HG02885 (cell line): ENCODE measurements around the gene PAIP1.
"Not testable (repeated sequence)": the region's sequence is repeated elsewhere in the genome, so short reads cannot be mapped to it uniquely, and the experiment has no call there.

Source experiments
- ATAC-seq: cut with Tn5 transposase; IDR thresholded peaks from one replicate; pipeline ENCODE4 v1.9.1; 2021; ENCODE audit warnings: mild to moderate bottlenecking; ENCODE audit not compliant: unreplicated experiment, poor library complexity

PAIP1 gene, protein sequence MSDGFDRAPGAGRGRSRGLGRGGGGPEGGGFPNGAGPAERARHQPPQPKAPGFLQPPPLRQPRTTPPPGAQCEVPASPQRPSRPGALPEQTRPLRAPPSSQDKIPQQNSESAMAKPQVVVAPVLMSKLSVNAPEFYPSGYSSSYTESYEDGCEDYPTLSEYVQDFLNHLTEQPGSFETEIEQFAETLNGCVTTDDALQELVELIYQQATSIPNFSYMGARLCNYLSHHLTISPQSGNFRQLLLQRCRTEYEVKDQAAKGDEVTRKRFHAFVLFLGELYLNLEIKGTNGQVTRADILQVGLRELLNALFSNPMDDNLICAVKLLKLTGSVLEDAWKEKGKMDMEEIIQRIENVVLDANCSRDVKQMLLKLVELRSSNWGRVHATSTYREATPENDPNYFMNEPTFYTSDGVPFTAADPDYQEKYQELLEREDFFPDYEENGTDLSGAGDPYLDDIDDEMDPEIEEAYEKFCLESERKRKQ

DNA sequence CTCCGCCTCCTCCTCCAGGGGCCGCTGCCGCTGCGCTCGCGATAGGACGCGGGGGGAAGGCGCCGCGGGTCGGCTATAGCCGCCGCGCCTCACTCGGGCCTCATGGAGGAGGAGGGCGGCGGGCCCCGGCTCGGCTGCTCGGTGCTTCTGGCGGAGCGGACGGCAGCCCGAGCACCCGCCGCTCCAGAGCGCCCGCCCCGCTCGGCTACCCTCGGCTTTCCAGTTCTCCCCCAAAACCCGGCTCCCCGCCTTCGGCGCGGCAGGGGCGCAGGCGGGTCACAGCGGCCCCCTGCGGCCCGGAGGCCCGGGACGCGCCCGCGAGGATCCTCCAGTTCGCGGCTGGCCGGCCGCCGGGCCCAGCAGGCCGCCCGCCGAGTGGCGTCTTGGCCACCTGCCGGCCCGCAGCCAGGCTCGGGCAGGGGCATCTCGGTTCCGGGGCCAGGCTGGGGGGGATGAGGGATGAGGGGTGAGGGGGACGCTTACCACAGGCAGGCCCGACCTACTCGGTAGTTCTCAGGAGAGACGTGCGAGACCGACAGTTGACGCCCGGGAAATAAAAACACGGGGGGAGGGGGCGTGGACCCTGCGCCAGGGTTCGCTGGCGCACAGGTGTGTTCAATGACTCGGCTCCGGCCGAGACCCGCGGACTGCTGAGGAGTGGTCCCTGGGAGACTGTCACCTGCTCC lies at the start of gene PAIP1:
PAIP1 (minus strand) TSS at position 221 of the 686 bp plus-strand sequence. CDS start 231 bp downstream, outside the sequence.
- ATAC-seq = peak; percentile 75

GRCh38 chr5:43606351-43606750 lies 49.5 kb upstream of the PAIP1 start:
- no peak for ATAC-seq

DNA sequence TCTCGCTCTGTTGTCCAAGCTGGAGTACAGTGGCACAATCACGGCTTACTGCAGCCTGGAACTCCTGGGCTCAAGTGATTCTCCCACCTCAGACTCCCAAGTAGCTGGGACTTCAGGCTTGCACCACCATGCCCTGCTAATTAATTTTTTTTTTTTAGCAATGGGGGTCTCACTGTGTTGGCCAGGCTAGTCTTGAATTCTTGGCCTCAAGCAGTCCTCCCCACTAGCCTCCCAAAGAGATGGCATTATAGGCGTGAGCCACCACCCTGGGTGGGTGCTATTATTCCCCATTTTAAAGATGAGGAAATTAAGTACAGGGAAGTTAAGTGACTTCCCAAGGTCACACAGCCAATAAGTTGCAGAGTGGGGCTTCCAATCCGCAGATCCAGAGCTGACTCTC lies 47.8 kb upstream of the PAIP1 start:
- no peak for ATAC-seq

DNA sequence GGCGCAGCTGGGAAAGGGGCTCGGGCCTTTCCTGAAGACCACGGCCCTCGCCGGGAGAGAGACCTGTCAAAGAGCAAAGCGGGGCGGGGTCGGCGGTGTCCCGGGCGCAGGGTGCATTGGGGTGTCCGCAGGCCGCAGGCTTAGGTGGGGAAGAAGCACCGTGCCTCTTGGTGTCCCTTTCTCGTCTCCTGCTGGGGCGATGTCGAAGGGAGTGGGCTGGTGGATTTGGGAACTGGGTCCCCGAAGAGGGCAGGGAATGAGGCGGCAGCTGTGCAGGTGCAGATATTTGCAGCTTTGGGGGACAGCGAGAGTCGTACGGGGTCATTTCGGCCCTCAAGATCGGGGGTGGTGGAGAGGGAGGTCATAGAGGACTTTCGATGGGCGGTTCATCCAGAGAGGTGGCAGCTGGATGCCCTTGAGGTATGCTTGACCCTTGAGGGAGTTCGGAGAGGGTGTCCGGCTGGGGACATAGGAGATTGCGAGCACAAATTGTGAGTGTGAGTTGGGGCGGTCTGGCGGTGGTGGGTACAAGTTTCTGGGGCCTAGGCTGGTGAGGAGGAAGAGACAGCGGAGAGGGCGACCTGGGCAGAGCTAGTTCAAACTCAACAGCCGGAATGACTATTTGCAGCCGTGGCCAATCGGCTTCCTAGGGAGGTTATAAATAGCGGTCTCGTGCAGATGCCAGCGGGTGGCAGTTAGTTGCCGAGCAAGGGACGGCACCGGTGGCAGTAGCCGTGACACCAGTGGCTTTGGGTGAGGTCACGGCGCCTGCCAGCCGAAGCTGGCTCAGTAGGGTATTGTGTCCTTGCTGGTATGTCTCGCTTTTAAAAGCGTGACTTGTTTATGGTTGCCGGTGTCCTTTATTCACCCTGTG lies 46.7 kb upstream of the PAIP1 start:
- peak; percentile 39 for ATAC-seq

DNA sequence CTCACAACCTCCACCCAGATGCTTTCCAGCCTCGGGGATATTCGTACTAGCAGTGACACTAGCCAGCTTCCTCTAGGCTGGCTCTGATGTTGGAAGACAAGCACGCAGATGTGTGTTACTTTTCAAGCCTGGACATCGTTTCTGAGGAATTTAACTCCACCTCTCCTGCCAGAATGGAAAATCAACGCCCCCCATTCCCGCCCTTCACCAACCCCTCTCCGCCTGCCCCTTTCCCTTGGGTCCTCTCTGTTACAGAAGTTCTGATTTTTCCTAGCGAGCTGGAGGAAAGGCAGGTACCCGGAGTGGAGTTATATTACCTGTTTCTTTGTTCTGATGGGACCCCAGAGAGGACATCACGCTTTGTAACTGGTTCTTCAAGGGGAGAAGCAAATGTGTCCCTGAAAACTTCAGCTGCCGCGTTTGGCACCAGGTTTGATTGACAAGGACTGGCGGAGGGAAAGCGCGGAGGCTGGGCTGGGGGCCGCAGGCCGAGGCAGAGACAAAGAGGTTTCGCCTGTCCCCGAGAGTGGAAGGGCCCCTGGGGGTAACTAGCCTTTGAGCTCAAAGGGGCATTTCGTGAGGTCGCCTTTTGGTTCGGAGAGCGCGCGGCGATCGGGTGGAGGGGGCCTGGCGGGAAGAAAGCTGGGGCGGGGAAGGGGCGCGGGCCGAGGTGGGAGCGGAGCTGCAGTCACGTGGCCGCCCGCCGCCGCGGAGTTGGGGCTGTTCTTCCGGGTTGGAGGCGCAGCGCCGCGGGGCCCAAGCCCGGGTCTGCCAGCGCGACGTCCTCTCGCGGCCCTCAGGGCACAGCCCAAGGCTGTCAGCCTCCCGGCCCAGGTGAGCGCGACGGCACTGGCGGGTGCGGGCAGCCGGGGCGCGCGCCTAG lies 45.8 kb upstream of the PAIP1 start, which contains the start of gene NNT:
NNT (plus strand) TSS at position 720 of the 883 bp plus-strand sequence. CDS start 6,016 bp downstream, outside the sequence.
- peak; percentile 84 for ATAC-seq

GRCh38 chr5:43601454-43602260 lies 44.8 kb upstream of the PAIP1 start:
- peak; percentile 43 for ATAC-seq

GRCh38 chr5:43598927-43599326 lies 42.0 kb upstream of the PAIP1 start:
- not testable (repeated sequence) for ATAC-seq

DNA sequence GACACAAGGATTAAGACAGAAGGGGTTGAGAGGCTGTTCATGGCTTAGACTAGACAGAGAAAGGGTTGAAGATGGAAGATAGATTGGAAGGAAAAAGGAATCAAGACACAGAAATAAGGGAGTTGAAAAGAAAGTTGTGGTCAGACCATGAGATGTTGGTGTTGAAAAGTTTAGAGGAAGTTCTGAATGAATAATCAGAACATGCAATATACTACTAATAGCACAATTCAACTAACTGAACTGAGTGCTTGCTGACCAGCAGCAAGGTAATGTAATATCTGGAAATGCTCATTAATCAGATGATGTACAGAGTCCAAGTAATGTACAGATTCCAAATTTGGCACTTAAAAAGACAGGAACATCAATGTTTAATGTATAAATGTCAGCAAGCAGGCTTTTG lies 35.5 kb upstream of the PAIP1 start:
- ATAC-seq = peak; percentile 56

DNA sequence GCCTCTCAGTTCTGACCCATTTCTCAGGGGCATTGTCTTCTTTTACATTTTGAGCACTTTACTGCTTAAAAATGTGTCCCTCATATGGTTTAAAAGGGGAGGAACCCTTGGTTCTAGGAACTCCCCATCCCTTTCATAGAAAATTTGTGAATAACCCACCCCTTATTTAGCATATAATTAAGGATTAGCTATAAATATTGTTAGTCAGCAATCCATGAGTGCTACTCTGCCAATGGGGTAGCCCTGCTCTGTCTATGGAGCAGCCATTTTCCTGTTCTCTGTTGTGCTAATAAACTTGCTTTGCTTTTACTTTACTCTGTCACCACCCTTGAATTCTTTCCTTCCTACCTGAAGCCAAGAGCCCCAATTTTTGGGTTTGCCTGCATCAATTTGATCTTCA lies 33.8 kb upstream of the PAIP1 start:
- no peak for ATAC-seq

- ATAC-seq = no peak
These were observed 32.4 kb upstream of the PAIP1 start for GRCh38 chr5:43589310-43589709.

DNA sequence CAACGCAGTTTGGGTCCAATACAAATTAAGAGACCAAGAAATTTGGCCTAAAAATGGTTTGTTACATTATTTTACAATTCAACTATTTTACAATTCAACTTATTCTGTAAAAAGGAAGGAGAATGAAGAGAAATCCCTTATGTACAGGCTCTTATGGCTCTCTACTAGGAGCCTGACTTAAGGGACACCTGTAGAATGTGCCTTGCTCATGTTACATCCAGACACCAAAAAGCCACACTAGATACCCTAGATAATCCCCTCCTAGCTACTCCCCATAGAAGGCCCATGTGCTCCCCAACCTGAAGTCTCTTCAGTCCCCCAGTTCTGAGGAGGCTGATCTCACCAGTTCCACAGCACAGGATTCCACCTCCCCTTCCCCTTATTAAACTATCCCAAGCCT lies 32.0 kb upstream of the PAIP1 start:
- ATAC-seq = no peak

- no peak for ATAC-seq
These were observed 27.4 kb upstream of the PAIP1 start for GRCh38 chr5:43584166-43584699.

- ATAC-seq = no peak
These were observed 26.8 kb upstream of the PAIP1 start for GRCh38 chr5:43583724-43584123.

DNA sequence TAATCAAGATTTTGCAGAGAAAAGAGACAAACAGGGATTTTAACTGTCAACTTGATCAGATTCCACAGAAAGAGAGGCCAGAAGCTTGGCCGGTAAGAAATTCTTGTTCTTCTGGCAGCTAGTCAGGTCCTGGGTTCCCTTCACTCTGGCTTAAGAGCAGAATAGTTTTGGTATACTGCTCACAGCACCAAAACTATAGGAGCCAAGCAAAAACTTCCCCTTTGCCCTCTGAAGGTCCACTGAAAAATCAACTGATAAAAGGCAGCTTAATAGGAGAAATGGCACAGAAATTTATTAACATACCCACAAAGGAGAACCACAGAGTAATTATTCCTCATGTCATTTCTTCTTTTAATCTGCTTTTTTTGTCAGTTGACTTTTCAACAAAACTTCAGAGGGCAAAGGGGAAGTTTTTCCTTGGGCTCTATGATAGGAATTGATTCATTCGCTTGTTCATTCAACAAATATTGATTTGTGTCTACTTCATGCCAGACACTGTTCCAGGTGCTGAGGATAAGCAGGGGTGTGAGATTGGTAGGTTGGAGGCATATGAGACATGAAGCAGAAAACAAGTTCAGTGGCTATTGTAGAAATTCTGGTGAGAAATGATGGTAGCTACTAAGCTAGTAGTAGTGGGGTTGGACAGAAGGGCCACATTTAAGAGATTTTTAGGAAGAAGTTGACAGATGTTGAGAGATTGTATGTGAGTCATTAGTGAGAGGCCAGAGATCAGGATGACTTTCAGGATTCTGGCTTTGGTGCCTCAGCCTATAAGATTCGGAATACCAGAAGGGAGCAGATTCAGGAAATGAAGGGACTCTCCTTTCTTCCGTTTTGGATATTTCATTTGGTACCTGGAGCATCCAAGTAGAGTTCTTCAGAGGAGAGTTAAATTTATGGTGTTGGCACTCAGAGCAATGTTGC lies 25.5 kb upstream of the PAIP1 start:
- no peak for ATAC-seq

GRCh38 chr5:43581398-43581797 lies 24.5 kb upstream of the PAIP1 start:
- no peak for ATAC-seq

- not testable (repeated sequence) for ATAC-seq
These were observed 23.7 kb upstream of the PAIP1 start for GRCh38 chr5:43580402-43581210.

DNA sequence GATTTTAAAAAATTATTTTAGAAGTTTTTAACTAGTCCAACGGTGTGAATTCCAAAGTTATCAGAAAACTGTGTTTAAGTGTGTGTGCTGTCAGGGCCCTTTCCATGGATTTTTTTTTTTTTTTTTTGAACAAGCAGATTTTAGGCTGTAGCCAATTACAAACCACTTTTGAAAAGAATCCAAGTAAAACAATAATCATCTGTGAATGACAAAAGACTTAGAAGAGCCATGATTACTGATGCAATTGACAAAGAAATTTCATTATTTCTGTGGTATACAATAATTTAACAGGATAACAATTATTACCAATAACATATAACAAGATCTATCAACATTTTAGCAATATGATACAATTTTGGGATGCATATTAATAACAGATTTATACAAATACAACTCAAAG lies 16.2 kb upstream of the PAIP1 start:
- ATAC-seq = no peak
